Panc1 (cell line): Measurements from ENCODE around the gene IL17REL. TPM values are rescaled to one million over a fixed set of nuclear protein-coding genes. Genes with fewer than 3 reads are reported as not detected.

Source experiments
- ATAC-seq: fragments of 200-7000 bp; cut with Tn5 transposase; 2 replicates; pipeline ENCODE4 v1.9.1; 2020; ENCODE audit warnings: mild to moderate bottlenecking, moderate library complexity
- BruUV-seq: library from RNA; stranded (reverse); fragments of 400-500 nt; replicated peaks from 2 replicates; lab custom pipeline; 2021; lab: Mats Ljungman, UMichigan
- CTCF ChIA-PET: fragments of 300-600 bp; sonication (Branson Sonifier 250); formaldehyde crosslinking; loops from one replicate; lab custom pipeline; 2022; ENCODE audit warnings: antibody characterized with exemption; lab: Charles Lee
- POLR2A ChIA-PET: fragments of 300-600 bp; sonication (Branson Sonifier 250); formaldehyde crosslinking; loops from one replicate; lab custom pipeline; 2022; ENCODE audit warnings: antibody characterized with exemption; lab: Charles Lee
- DNase-seq: peaks from one replicate; pipeline ENCODE4 v3.0.0-alpha.2; 2010; ENCODE audit warnings: low read depth, low spot score
- H3K27ac ChIP-seq: 2 replicates; pipeline ENCODE4 v1.5.1; 2011; ENCODE audit warnings: mild to moderate bottlenecking, low read length, inconsistent platforms
- H3K27me3 ChIP-seq: fragments of 200-500 bp; sonication (Bioruptor generic); 2 replicates; pipeline ENCODE4 v1.6.0; 2014; ENCODE audit warnings: low read length, inconsistent platforms; ENCODE audit not compliant: control insufficient read depth, insufficient read depth
- H3K36me3 ChIP-seq: fragments of 200-500 bp; sonication (Bioruptor generic); 2 replicates; pipeline ENCODE4 v1.5.1; 2014; ENCODE audit warnings: inconsistent platforms, mild to moderate bottlenecking, low read length, moderate library complexity; ENCODE audit not compliant: control insufficient read depth, insufficient read depth
- H3K4me1 ChIP-seq: 2 replicates; pipeline ENCODE4 v1.5.1; 2011; ENCODE audit warnings: inconsistent platforms, mild to moderate bottlenecking, low read length, moderate library complexity; ENCODE audit not compliant: control insufficient read depth, insufficient read depth
- H3K4me3 ChIP-seq, 2 experiments: 2 replicates each; pipeline ENCODE4 v1.5.1; 2011 to 2012; ENCODE audit warnings: low read depth in 2 of 2, low read length in 2 of 2, mild to moderate bottlenecking in 2 of 2, inconsistent platforms in 1 of 2, moderate library complexity in 1 of 2
- H3K9me3 ChIP-seq: fragments of 200-500 bp; sonication (Bioruptor generic); 2 replicates; pipeline ENCODE4 v1.5.1; 2014; ENCODE audit warnings: low read depth, mild to moderate bottlenecking, inconsistent platforms, low read length, moderate library complexity; ENCODE audit not compliant: control insufficient read depth, insufficient read depth
- POLR2AphosphoS5 ChIP-seq: IDR thresholded peaks from 2 replicates; pipeline ENCODE4 v1.6.1; 2012; ENCODE audit warnings: mild to moderate bottlenecking, low read depth, low read length, moderate library complexity
- SIN3A ChIP-seq: IDR thresholded peaks from 2 replicates; pipeline ENCODE4 v1.6.1; 2012; ENCODE audit warnings: low read depth, mild to moderate bottlenecking, low read length, moderate library complexity, borderline replicate concordance; ENCODE audit not compliant: insufficient read depth
- TCF7L2 ChIP-seq: IDR thresholded peaks from 2 replicates; pipeline ENCODE4 v1.6.1; 2011; ENCODE audit warnings: mild to moderate bottlenecking, low read depth, low read length, inconsistent platforms
- in situ Hi-C: cut with HindIII; loops from 2 replicates; pipeline ENCODE4 v1.10.0; 2016; ENCODE audit warnings: low sequenced_read_pairs, low pct_unique_long_range_greater_than_20kb
- intact Hi-C: fragments of 100-400 bp; cut with micrococcal nuclease; formaldehyde crosslinking; loops from one replicate; pipeline ENCODE4 v1.10.0; 2022; ENCODE audit not compliant: unreplicated experiment
- total RNA-seq: library from RNA; stranded (reverse); gene quantifications from one replicate; pipeline ENCODE4 v1.2.1, GENCODE V29; 2021; ENCODE audit not compliant: unreplicated experiment
- TF ChIP-seq, protein P1 (sequence below), 2 experiments: IDR thresholded peaks; 2 replicates each; pipeline ENCODE4 v1.6.1; 2011 to 2012; ENCODE audit warnings: low read depth in 2 of 2, control low read depth in 1 of 2, low read length in 1 of 2, mild to moderate bottlenecking in 1 of 2, moderate library complexity in 1 of 2; ENCODE audit not compliant: insufficient read depth in 1 of 2
- TF ChIP-seq, protein P2 (sequence below): fragments of 450-650 bp; IDR thresholded peaks from 2 replicates; pipeline ENCODE4 v1.5.1; 2017; ENCODE audit warnings: mild to moderate bottlenecking

Gene IL17REL
- total RNA-seq, 1 experiment from 2014 or later, result 0.82 TPM

DNA sequence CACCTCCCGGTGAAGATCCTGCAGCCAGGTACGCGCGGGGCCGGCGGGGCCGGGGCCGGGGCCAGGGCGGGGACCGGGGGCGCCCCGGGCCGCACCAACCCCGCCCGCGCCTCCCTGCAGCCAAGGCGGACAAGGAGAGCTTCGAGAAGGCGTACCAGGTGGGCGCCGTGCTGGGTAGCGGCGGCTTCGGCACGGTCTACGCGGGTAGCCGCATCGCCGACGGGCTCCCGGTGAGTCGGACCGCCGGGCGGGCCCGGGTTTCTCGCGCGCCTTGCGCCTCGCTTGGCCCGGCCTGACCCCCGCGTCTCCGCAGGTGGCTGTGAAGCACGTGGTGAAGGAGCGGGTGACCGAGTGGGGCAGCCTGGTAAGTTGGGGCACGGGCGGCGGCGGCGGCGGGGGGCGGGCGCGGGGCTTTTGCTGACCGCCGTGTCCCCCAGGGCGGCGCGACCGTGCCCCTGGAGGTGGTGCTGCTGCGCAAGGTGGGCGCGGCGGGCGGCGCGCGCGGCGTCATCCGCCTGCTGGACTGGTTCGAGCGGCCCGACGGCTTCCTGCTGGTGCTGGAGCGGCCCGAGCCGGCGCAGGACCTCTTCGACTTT lies 51.5 kb downstream of the IL17REL start:
- ATAC-seq, result no peak; the same call in 1 of the 2 replicates
- Histone ChIP-seq H3K27ac (peak overlapping the region; percentile 69), H3K36me3 (no peaks in the 10 kb centered on the region; the same call in none of the 2 replicates), H3K27me3 (no peaks in the 10 kb centered on the region), H3K9me3 (no peaks in the 10 kb centered on the region), H3K4me1 (peaks cover 43% of the 10 kb centered on the region), H3K4me3 (peak overlapping the region; percentile 70 to 71)
- ChIA-PET CTCF (no interaction called here), POLR2A (interaction anchor here (0.6 kb wide), 1 partner anchor 16 kb away, joined by 3 read pairs; no protein-coding TSS in a partner anchor)
- DNase-seq, result no peak
- in situ Hi-C loops (no loop called here), intact Hi-C loops (no loop called here)
- BruUV-seq, result no TSS peak
- TF ChIP-seq TCF7L2 (no peak), SIN3A (0 out of 2 replicates have a peak, but pooled peaks have one; percentile 50)

DNA sequence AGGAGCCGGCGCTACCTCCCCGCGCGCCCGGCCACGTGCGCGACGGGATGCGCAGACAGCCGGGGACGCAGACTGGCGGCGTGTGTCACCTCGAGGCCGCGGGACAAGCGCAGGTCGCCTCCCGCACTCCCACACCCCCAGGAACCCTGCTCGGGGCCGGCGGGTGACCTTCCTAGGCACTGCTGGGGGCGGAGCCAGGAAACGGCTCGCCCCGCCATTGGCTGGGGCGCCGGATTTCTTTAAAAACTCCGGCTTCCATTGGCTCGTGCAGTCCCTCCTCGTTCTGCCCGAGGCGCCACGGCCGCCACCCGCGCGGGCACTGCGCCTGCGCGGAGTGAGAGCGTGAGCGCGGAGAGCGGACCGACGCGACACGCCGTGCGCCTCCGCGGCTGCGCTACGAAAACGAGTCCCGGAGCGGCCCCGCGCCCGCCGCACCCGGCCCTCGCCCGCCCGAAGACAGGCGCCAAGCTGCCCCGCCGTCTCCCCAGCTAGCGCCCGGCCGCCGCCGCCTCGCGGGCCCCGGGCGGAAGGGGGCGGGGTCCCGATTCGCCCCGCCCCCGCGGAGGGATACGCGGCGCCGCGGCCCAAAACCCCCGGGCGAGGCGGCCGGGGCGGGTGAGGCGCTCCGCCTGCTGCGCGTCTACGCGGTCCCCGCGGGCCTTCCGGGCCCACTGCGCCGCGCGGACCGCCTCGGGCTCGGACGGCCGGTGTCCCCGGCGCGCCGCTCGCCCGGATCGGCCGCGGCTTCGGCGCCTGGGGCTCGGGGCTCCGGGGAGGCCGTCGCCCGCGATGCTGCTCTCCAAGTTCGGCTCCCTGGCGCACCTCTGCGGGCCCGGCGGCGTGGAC lies 52.2 kb downstream of the IL17REL start, which contains the start of gene PIM3:
Gene PIM3, plus strand, starts transcription at position 614 of the 846 bp plus-strand sequence. Its CDS starts 176 bp downstream, at position 790.
- POLR2A ChIA-PET, result interaction anchor here (0.6 kb wide), 2 partner anchors 15 to 43 kb away, joined by 3 to 5 read pairs; no protein-coding TSS in a partner anchor
- CTCF ChIA-PET, result no interaction called here
- Histone ChIP-seq H3K27ac (peak within 1 kb of the TSS; percentile 94), H3K4me1 (peaks cover 38% of the 10 kb centered on the region), H3K4me3 (peak within 1 kb of the TSS; percentile 70 to 71), H3K36me3 (no peaks in the 10 kb centered on the region; the same call in none of the 2 replicates), H3K9me3 (no peaks in the 10 kb centered on the region), H3K27me3 (no peaks in the 10 kb centered on the region)
- TF ChIP-seq, protein P1, sequence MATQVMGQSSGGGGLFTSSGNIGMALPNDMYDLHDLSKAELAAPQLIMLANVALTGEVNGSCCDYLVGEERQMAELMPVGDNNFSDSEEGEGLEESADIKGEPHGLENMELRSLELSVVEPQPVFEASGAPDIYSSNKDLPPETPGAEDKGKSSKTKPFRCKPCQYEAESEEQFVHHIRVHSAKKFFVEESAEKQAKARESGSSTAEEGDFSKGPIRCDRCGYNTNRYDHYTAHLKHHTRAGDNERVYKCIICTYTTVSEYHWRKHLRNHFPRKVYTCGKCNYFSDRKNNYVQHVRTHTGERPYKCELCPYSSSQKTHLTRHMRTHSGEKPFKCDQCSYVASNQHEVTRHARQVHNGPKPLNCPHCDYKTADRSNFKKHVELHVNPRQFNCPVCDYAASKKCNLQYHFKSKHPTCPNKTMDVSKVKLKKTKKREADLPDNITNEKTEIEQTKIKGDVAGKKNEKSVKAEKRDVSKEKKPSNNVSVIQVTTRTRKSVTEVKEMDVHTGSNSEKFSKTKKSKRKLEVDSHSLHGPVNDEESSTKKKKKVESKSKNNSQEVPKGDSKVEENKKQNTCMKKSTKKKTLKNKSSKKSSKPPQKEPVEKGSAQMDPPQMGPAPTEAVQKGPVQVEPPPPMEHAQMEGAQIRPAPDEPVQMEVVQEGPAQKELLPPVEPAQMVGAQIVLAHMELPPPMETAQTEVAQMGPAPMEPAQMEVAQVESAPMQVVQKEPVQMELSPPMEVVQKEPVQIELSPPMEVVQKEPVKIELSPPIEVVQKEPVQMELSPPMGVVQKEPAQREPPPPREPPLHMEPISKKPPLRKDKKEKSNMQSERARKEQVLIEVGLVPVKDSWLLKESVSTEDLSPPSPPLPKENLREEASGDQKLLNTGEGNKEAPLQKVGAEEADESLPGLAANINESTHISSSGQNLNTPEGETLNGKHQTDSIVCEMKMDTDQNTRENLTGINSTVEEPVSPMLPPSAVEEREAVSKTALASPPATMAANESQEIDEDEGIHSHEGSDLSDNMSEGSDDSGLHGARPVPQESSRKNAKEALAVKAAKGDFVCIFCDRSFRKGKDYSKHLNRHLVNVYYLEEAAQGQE (IDR thresholded peaks at IDR 0.05; ENCODE audit: insufficient read depth in 1 of 2, low read depth in 2 of 2, low read length in 1 of 2), result no peak
- TF ChIP-seq SIN3A (0 out of 2 replicates have a peak, but pooled peaks have one; percentile 86), POLR2AphosphoS5 (peak; percentile 68)
- DNase-seq, result no peak
- BruUV-seq, result no TSS peak
- in situ Hi-C loops (no loop called here), intact Hi-C loops (no loop called here)
- ATAC-seq, result peak; percentile 82

DNA sequence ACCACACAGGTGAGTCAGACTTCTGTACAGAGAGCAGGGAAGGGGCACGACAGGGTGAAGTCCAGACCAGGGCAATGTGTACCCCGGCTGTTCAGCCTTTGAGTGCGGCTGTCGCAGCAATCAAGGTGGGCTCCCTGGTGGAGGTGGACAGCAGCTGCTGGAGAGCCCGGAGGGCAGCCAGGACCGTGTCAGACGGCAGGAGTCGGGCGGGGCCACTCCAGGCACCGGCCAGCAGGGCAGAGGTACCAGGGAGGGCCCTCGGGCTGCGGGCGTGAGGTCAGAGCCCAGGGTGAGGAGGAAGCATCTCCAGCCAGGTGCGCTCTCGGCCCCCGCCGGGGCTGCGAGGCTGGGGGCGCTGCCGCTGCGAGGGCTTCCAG lies 52.8 kb downstream of the IL17REL start:
- TSS peak; percentile 98 for BruUV-seq
- peak overlapping the region; percentile 51 to 70 for H3K4me3 ChIP-seq
- in situ Hi-C loops, result no loop called here
- no peaks in the 10 kb centered on the region; the same call in none of the 2 replicates for H3K36me3 ChIP-seq
- H3K27ac ChIP-seq, result peak overlapping the region; percentile 94
- H3K27me3 ChIP-seq, result no peaks in the 10 kb centered on the region
- H3K4me1 ChIP-seq, result peaks cover 36% of the 10 kb centered on the region
- TF ChIP-seq SIN3A (no peak), TCF7L2 (no peak), POLR2AphosphoS5 (no peak)
- TF ChIP-seq, protein P2, sequence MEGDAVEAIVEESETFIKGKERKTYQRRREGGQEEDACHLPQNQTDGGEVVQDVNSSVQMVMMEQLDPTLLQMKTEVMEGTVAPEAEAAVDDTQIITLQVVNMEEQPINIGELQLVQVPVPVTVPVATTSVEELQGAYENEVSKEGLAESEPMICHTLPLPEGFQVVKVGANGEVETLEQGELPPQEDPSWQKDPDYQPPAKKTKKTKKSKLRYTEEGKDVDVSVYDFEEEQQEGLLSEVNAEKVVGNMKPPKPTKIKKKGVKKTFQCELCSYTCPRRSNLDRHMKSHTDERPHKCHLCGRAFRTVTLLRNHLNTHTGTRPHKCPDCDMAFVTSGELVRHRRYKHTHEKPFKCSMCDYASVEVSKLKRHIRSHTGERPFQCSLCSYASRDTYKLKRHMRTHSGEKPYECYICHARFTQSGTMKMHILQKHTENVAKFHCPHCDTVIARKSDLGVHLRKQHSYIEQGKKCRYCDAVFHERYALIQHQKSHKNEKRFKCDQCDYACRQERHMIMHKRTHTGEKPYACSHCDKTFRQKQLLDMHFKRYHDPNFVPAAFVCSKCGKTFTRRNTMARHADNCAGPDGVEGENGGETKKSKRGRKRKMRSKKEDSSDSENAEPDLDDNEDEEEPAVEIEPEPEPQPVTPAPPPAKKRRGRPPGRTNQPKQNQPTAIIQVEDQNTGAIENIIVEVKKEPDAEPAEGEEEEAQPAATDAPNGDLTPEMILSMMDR, result no peak
- TF ChIP-seq, protein P1 (IDR thresholded peaks at IDR 0.05; ENCODE audit: insufficient read depth in 1 of 2, low read depth in 2 of 2, low read length in 1 of 2), result no peak
- intact Hi-C loops, result no loop called here
- no peak for DNase-seq
- H3K9me3 ChIP-seq, result no peaks in the 10 kb centered on the region
- CTCF ChIA-PET, result no interaction called here
- ATAC-seq, result peak; percentile 37
- POLR2A ChIA-PET, result interaction anchor here (0.6 kb wide), 2 partner anchors 43 to 218 kb away, joined by 3 to 5 read pairs; no protein-coding TSS in a partner anchor
